HG02763 (cell line): ENCODE results near the gene LUC7L.
A peak's percentile ranks its signal among the peaks of the same experiment; 100 is the strongest.
"Not testable (repeated sequence)": the region's sequence is repeated elsewhere in the genome, so short reads cannot be mapped to it uniquely, and the experiment has no call there.

Source experiments
- ATAC-seq: cut with Tn5 transposase; IDR thresholded peaks from one replicate; pipeline ENCODE4 v1.9.1; 2021; ENCODE audit warnings: mild to moderate bottlenecking, moderate library complexity; ENCODE audit not compliant: unreplicated experiment

LUC7L gene

GRCh38 chr16:228852-229730 lies at the start of gene LUC7L:
Gene LUC7L, minus strand, starts transcription at chr16:229449. Its CDS starts 110 bp downstream, at chr16:229339.
- peak; percentile 85 for ATAC-seq

DNA sequence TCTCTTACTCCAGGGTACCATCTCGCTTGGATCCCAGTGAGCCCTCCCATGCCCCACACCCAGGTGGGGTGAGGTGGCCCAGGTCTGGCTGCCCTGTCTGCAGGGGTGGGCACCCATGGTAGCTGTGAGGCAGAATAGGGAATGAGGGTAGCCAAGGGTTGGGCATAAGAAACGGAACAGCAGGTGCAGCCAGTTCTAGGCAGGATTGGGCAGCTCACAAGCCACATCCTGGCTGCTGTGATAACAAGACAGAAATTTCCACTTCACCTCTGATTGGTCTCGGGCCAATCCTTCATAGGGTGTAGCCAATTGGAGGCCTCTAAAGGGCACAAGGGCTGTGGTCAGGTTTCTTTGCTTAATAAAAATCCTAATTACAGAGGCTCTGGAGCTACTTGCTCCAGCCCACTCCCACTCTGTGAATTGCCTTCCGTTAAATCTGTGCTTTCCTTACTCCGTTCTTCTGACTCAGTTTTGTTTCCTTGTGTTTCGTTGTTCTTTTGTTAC lies 49.7 kb upstream of the LUC7L start:
- no peak for ATAC-seq

DNA sequence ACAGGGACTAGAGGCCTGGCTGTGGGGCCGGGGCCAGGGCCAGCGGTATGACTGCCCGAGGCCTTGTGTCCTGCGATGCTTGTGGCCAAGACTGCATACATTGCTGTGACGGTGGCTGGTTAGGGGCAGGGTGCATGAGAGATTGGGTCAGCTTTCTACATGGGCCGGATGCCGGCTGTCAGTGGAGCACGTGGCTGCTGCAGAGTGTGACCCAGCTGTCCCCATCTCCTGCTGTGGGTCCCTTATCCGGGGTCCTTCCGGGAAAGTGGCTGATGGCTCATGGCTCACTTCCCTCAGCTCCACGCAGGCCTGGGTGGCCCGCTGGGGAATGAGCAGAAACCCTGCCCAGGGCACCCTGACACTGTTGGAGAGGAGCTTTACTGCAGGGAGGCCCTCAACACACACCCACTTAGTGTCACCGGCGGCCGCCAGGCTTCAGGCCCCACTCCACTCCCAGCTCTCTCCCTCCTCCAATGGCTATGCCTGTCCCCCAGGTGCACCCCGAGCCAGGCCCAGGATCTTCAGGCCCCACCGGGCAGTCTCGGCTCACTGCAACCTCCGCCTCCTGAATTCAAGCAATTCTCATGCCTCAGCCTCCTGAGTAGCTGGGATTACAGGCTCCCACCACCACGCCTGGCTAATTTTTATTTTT lies 47.3 kb upstream of the LUC7L start:
- ATAC-seq = no peak

- ATAC-seq = no peak
Observed at GRCh38 chr16:275786-276232, 46.6 kb upstream of the LUC7L start, which contains the start of gene RGS11. Gene RGS11, minus strand, starts transcription at chr16:275944. Its CDS starts 33 bp downstream, at chr16:275911.

DNA sequence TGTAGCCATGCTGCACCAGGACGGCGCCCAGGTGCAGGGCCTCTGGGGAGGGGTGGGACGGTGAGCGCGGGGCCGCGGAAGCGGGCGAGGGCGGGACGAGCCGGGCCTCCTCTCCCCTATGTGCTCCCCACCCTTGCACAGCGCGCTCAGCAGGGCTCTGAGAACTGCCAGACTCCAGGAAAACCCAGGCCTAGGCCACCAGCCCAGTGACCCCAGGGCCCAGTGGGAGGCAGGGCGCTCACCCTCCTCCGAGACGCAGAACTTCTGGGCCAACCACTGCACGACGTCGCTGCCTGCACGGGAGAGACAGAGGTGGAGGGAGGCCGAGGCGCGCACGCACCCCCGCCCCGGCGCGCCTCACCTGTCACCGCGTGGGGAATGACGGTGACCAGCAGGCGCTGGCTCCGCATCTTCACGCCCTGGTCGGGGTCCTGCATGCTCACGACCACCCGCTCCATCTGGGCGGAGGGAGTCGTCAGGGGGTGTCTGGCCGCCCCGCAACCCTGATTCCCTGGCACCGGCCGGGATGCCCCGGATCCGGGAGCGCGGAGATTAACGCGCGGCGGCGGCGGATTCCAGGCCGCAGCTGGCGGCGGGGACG lies 45.9 kb upstream of the LUC7L start:
- no peak for ATAC-seq

- ATAC-seq = no peak
Observed at GRCh38 chr16:273547-274421, 44.5 kb upstream of the LUC7L start.

GRCh38 chr16:272633-273546 lies 43.6 kb upstream of the LUC7L start:
- ATAC-seq = no peak

GRCh38 chr16:270381-271255 lies 41.4 kb upstream of the LUC7L start:
- ATAC-seq = no peak

DNA sequence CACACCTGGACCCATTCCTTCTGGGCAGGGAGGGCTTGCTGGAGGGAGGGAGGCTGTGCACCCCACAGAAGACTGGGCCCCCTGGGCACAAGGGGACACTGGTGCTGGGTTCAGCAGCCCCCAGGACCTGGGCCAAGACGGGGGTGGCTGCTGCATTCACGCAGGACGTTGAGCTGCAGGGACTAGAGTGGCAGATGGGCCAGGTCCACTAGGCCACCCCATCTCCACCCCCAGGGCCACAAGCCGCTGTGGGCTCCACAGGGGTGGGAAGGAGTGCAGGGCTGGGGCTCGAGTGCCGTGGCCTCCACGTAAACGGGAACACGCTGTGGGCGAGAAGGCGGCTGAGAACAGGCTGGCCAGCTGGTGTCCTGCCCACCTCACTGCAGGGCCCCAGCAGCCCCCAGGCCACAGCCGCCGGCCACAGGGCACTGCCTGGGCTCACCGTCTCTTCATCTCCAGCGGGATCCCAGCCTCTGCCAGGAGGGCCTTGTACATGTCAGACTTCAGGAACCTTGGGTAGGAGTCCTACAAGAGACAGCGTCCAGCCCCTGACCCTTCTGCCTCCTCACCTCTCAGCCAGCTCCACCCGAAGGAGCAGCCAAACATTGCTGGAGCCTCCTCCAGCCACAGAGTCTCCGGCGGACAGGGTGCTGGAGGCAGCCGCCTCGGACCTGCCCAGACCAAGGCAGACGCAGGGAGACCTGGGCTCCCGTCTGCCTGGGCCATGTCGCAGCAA lies 40.0 kb upstream of the LUC7L start:
- no peak for ATAC-seq

GRCh38 chr16:268141-269053 lies 39.1 kb upstream of the LUC7L start:
- ATAC-seq = no peak

- not testable (repeated sequence) for ATAC-seq
Observed at GRCh38 chr16:267562-267961, 38.3 kb upstream of the LUC7L start.

GRCh38 chr16:266258-267164 lies 37.3 kb upstream of the LUC7L start:
- no peak for ATAC-seq

GRCh38 chr16:265711-266110 lies 36.5 kb upstream of the LUC7L start:
- ATAC-seq = no peak

GRCh38 chr16:265002-265529 lies 35.8 kb upstream of the LUC7L start:
- ATAC-seq = no peak

DNA sequence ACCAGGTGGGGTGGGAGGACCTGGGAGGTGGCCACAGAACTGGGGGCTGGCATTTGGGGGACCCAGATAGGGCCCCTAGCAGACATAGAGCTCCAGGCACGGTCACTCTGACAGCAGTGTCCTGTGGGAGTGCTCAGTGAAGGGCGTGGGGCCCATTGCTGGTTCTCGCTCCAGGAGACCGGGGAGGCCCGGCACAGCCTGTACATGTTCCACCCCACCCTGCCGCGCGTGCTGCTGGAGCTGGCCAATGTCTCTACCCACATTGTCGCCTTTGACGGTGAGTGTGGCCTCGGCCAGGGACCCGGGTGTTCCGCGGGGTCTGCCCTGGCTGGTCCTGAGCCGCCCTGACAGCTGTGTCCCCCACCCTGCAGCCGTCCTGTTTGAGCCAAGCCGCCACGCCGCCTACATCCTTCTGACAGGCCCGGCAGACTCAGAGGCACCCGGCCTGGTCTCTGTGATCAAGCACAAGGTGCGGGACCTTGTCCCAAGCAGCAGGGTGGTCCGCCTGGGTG lies 35.2 kb upstream of the LUC7L start:
- ATAC-seq = no peak
